ENCODE measurements around the gene YWHAB. TPM values are rescaled to one million over a fixed set of nuclear protein-coding genes. Genes with fewer than 3 reads are reported as not detected.
A peak's percentile ranks its signal among the peaks of the same experiment; 100 is the strongest.

YWHAB gene
- total RNA-seq, 2 donors from 2014 or later: 171 to 176 TPM

DNA sequence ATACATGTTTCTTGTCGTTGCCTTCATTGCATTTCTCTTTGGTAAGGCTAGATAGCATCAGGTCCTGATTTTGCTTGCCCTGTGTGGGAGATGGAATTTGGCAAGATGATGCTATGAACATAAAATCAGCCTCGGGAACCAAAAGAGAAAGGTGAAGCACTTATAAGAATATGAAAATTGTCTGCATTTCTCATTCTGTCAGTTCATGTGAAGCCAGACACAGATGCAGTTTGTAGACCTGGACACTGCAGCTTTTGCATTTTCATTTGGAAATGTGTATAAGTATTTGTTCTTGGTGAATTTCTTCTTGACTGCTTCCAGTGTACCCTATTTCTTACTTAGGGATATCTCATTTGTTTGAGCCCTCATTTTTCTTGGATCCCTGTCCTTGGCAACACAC, 1.3 kb downstream of the YWHAB start:
- Mint-ChIP-seq H3K27ac (peak overlapping the region; percentile 96), H3K4me1 (peaks cover 51% of the 10 kb centered on the region), H3K27me3 (no peaks in the 10 kb centered on the region), H3K36me3 (ENCODE audit: low read depth) (no peaks in the 10 kb centered on the region), H3K4me3 (peak overlapping the region; percentile 97)
- DNase-seq: no peak
- no peaks in the 10 kb centered on the region for H3K9me3 ChIP-seq (ENCODE audit: control insufficient read depth, low read length, poor library complexity, severe bottlenecking)
- no peak for ATAC-seq

DNA sequence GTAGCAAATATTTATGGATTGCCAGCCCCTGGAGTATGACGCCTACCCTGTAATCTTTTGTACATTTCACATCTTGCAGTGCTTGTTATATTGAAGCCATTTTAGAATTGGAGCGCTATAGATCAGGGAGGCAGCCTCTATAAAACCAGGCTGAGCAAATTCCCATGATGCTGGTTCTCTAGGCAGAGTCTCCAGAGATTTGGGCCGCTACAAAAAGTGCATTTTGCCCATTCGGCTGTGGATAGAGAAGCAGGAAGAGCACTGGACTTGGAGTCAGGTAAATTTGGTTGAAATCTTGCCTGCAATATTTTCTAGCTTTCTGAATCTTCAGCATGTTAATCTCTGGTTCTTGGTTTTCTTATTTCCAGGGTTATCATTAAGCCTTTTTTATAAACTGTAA, 2.0 kb downstream of the YWHAB start:
- Mint-ChIP-seq H3K36me3 (ENCODE audit: low read depth) (no peaks in the 10 kb centered on the region), H3K27ac (peak overlapping the region; percentile 96), H3K4me3 (peak overlapping the region; percentile 97), H3K4me1 (peaks cover 56% of the 10 kb centered on the region), H3K27me3 (no peaks in the 10 kb centered on the region)
- DNase-seq: no peak
- no peak for ATAC-seq
- H3K9me3 ChIP-seq (ENCODE audit: control insufficient read depth, low read length, poor library complexity, severe bottlenecking): no peaks in the 10 kb centered on the region

- no peak for ATAC-seq
- Mint-ChIP-seq H3K27me3 (no peaks in the 10 kb centered on the region), H3K4me1 (peaks cover 61% of the 10 kb centered on the region), H3K27ac (peak overlapping the region; percentile 96), H3K36me3 (ENCODE audit: low read depth) (no peaks in the 10 kb centered on the region), H3K4me3 (peak overlapping the region; percentile 82)
- H3K9me3 ChIP-seq (ENCODE audit: control insufficient read depth, low read length, poor library complexity, severe bottlenecking): no peaks in the 10 kb centered on the region
- no peak for DNase-seq
These were observed 3.0 kb downstream of the YWHAB start for GRCh38 chr20:44888226-44889103.

DNA sequence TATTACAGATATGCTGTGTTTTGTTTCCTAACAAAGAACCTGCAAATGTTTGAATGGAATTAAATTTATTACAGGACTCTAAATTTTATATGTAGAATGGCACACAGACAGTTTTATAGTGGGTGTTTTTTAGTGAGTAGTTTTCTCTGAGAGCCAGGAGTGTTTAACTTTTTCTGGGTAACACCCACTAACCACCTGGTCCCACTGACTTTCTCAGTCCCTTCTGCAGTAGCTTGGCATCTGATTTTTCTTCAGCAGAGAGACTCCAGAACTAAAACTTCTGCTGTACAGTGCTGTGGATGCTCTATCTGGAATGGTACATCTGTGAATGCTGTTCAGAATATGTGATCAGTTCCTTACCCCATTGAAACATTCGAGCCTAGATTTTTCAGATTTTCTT, 6.3 kb downstream of the YWHAB start:
- Mint-ChIP-seq H3K36me3 (ENCODE audit: low read depth) (peaks cover 9% of the 10 kb centered on the region), H3K27me3 (no peaks in the 10 kb centered on the region), H3K4me1 (peaks cover 66% of the 10 kb centered on the region), H3K4me3 (peak overlapping the region; percentile 72), H3K27ac (peak overlapping the region; percentile 93)
- DNase-seq (no peak), ATAC-seq (no peak)
- H3K9me3 ChIP-seq (ENCODE audit: control insufficient read depth, low read length, poor library complexity, severe bottlenecking): no peaks in the 10 kb centered on the region

- H3K4me1 Mint-ChIP-seq: peaks cover 60% of the 10 kb centered on the region
- H3K36me3 Mint-ChIP-seq (ENCODE audit: low read depth): peaks cover 9% of the 10 kb centered on the region
- peak overlapping the region; percentile 93 for H3K27ac Mint-ChIP-seq
- H3K9me3 ChIP-seq (ENCODE audit: control insufficient read depth, low read length, poor library complexity, severe bottlenecking): no peaks in the 10 kb centered on the region
- ATAC-seq (peak; percentile 40), DNase-seq (no peak)
- no peaks in the 10 kb centered on the region for H3K27me3 Mint-ChIP-seq
- peak overlapping the region; percentile 78 for H3K4me3 Mint-ChIP-seq
These were observed 9.5 kb downstream of the YWHAB start for GRCh38 chr20:44894959-44895358.

- ATAC-seq: no peak
These were observed 11.1 kb downstream of the YWHAB start for GRCh38 chr20:44896583-44896982.

DNA sequence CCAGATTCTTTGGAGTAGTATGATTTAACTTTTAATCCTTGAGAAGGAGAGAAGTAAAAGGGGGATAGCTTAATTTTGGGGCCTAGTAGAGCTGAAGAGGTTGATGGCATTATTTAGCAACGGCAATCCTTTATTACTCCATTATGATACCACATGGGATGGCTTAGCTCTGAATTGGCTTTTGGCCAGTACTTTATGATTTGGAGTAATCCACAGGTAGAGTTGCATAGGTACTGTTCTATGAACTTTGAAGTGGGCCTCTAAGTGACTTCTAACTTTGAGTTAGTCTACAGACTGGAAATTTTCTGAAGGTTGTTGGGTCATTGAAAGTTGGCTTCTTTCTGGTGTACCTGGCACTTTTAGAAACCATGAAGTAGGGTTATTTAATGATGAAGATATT, 11.6 kb downstream of the YWHAB start:
- no peaks in the 10 kb centered on the region for H3K9me3 ChIP-seq (ENCODE audit: control insufficient read depth, low read length, poor library complexity, severe bottlenecking)
- DNase-seq: no peak
- H3K4me1 Mint-ChIP-seq: peaks cover 61% of the 10 kb centered on the region
- no peak for ATAC-seq
- H3K4me3 Mint-ChIP-seq: no peak overlapping the region
- H3K27ac Mint-ChIP-seq: peak overlapping the region; percentile 93
- H3K36me3 Mint-ChIP-seq (ENCODE audit: low read depth): peaks cover 9% of the 10 kb centered on the region
- H3K27me3 Mint-ChIP-seq: no peaks in the 10 kb centered on the region

More at GRCh38 chr20:44896583-44896982, 11.1 kb downstream of the YWHAB start:
- H3K4me1 Mint-ChIP-seq: peaks cover 66% of the 10 kb centered on the region
- H3K9me3 ChIP-seq (ENCODE audit: control insufficient read depth, low read length, poor library complexity, severe bottlenecking): no peaks in the 10 kb centered on the region
- no peak for DNase-seq
- H3K27ac Mint-ChIP-seq: peak overlapping the region; percentile 93
- peaks cover 9% of the 10 kb centered on the region for H3K36me3 Mint-ChIP-seq (ENCODE audit: low read depth)
- H3K4me3 Mint-ChIP-seq: peak overlapping the region; percentile 82
- no peaks in the 10 kb centered on the region for H3K27me3 Mint-ChIP-seq

GRCh38 chr20:44900231-44900854, 14.8 kb downstream of the YWHAB start:
- H3K36me3 Mint-ChIP-seq (ENCODE audit: low read depth): peaks cover 7% of the 10 kb centered on the region
- DNase-seq (no peak), ATAC-seq (no peak)
- H3K4me1 Mint-ChIP-seq: peaks cover 39% of the 10 kb centered on the region
- no peaks in the 10 kb centered on the region for H3K27me3 Mint-ChIP-seq
- H3K27ac Mint-ChIP-seq: peak overlapping the region; percentile 79
- H3K9me3 ChIP-seq (ENCODE audit: control insufficient read depth, low read length, poor library complexity, severe bottlenecking): no peaks in the 10 kb centered on the region
- no peak overlapping the region for H3K4me3 Mint-ChIP-seq

DNA sequence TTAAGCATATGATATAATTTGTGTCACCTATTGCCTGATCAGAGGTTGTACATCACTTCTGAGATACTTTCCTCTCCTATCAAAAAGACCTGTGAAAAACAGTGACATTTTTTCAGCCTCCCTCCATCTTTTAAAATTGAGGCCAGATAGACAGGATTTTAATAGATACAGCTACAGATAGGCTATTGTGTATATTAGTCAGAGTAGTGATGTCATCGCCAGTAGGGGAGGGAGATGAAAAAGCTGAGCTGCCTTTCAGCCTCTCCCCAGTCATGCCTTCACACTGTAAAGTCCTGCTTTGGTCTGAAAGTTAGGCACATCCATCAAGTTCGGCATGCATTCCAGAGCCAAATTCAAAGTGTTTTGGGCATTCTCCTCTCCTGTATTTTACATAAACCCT, 16.5 kb downstream of the YWHAB start:
- Mint-ChIP-seq H3K4me3 (no peak overlapping the region), H3K36me3 (ENCODE audit: low read depth) (peaks cover 4% of the 10 kb centered on the region)

DNA sequence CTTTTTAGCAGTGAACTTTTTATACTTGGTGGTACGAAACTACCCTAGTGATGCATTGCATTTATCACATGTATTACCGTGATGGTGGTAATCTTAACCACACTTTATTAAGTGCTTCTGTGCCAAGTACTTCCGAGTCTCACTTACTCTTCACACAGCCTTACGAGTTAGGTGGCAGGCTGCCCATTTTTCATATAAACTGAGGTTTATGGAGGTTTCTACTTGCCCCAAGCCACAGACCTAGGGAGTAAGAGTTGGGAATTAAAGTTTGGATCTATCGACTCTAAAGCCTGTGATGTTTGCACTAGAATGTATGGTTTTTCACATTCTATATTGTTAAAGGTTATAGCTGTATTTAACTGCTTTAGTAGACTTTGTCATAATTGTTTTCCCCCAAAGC, 18.9 kb downstream of the YWHAB start:
- Mint-ChIP-seq H3K27me3 (no peaks in the 10 kb centered on the region), H3K36me3 (ENCODE audit: low read depth) (peaks cover 4% of the 10 kb centered on the region), H3K4me1 (peaks cover 17% of the 10 kb centered on the region), H3K4me3 (no peak overlapping the region), H3K27ac (no peak overlapping the region)
- DNase-seq (no peak), ATAC-seq (no peak)
- no peaks in the 10 kb centered on the region for H3K9me3 ChIP-seq (ENCODE audit: control insufficient read depth, low read length, poor library complexity, severe bottlenecking)

More for the DNA sequence above, 16.5 kb downstream of the YWHAB start:
- H3K4me1 Mint-ChIP-seq: peaks cover 24% of the 10 kb centered on the region
- H3K9me3 ChIP-seq (ENCODE audit: control insufficient read depth, low read length, poor library complexity, severe bottlenecking): no peaks in the 10 kb centered on the region
- no peak for DNase-seq
- no peaks in the 10 kb centered on the region for H3K27me3 Mint-ChIP-seq
- peak overlapping the region; percentile 56 for H3K27ac Mint-ChIP-seq
- no peak for ATAC-seq

- ATAC-seq: peak; percentile 1
- peak overlapping the region; percentile 85 for H3K27ac Mint-ChIP-seq
- H3K9me3 ChIP-seq (ENCODE audit: control insufficient read depth, low read length, poor library complexity, severe bottlenecking): no peaks in the 10 kb centered on the region
- H3K4me3 Mint-ChIP-seq: peak overlapping the region; percentile 84
- H3K27me3 Mint-ChIP-seq: no peaks in the 10 kb centered on the region
- H3K36me3 Mint-ChIP-seq (ENCODE audit: low read depth): no peaks in the 10 kb centered on the region
- peaks cover 18% of the 10 kb centered on the region for H3K4me1 Mint-ChIP-seq
- no peak for DNase-seq
These were observed 23.7 kb downstream of the YWHAB start for GRCh38 chr20:44908987-44909871.

DNA sequence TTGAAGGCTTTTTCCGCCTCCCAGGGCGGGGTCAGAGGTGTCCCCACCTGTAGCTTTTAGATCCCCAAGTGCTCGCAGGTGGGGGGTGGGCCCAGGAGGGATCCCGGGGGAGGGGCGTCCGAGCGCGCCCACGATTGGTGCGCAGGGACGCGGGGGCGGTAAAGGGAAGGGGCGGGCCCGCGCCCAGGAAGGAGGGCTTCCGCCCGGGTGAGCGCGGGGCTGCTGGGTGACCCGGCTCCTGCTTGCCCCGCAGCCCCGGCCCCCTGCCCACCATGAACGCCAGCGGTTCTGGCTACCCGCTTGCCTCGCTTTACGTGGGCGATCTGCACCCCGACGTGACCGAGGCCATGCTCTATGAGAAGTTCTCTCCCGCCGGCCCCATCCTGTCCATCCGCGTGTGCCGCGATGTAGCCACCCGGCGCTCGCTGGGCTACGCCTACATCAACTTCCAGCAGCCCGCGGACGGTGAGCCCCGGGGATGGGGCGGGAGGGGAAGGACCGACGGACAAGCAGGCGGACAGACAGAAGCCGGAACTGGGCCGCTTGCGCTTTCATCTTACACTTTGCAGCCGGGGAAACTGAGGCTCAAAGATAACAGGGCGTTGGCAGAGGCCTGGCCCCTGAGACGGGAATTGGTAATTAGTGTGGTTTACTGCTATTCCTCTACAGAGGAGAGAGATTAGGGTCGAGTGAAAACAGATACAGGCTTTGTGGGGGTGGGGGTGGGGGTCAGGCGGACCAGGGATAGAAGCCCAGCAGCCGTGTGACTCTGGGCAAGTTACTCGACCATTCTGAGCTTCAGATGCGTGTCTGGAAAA, 24.6 kb downstream of the YWHAB start, which contains the start of gene PABPC1L:
Gene PABPC1L, plus strand, starts transcription at position 189 of the 818 bp plus-strand sequence. Its CDS starts 84 bp downstream, at position 273.
- Mint-ChIP-seq H3K36me3 (ENCODE audit: low read depth) (peaks cover under 1% of the 10 kb centered on the region), H3K27ac (peak within 1 kb of the TSS; percentile 85), H3K4me3 (peak within 1 kb of the TSS; percentile 84), H3K4me1 (peaks cover 22% of the 10 kb centered on the region), H3K27me3 (no peaks in the 10 kb centered on the region)
- DNase-seq: peak; percentile 48 to 75 (median 74)
- peak; percentile 94 for ATAC-seq
- no peaks in the 10 kb centered on the region for H3K9me3 ChIP-seq (ENCODE audit: control insufficient read depth, low read length, poor library complexity, severe bottlenecking)

Measured in T-helper 17 cell (primary cell).